IMR-90 (cell line): Measurements from ENCODE around the gene FUT1. TPM values are rescaled to one million over a fixed set of nuclear protein-coding genes. Genes with fewer than 3 reads are reported as not detected.
"Not testable (repeated sequence)": the region's sequence is repeated elsewhere in the genome, so short reads cannot be mapped to it uniquely, and the experiment has no call there.

Experiments
- ATAC-seq: fragments of 200-7000 bp; cut with Tn5 transposase; 2 replicates; pipeline ENCODE4 v1.9.1; 2020; ENCODE audit warnings: low read depth, mild to moderate bottlenecking, moderate library complexity
- BruUV-seq: library from RNA; stranded (reverse); fragments of 400-500 nt; replicated peaks from 2 replicates; lab custom pipeline; 2021; lab: Mats Ljungman, UMichigan
- CTCF ChIA-PET: fragments of 300-600 bp; formaldehyde crosslinking; extraction: SDS; loops from one replicate; lab custom pipeline; 2021; ENCODE audit warnings: antibody characterized with exemption; lab: Yijun Ruan, JAX
- POLR2A ChIA-PET: fragments of 300-600 bp; sonication (Branson Sonifier 250); formaldehyde crosslinking; loops from one replicate; lab custom pipeline; 2022; ENCODE audit warnings: antibody characterized with exemption; ENCODE audit not compliant: unreplicated experiment; lab: Charles Lee
- DNase-seq: peaks from one replicate; pipeline ENCODE4 v3.0.0; 2013
- H2AFZ ChIP-seq: replicated peaks from 2 replicates; pipeline ENCODE3; 2013; ENCODE audit warnings: low read length, mild to moderate bottlenecking; ENCODE audit not compliant: poor library complexity
- H2AK5ac ChIP-seq: 2 replicates; pipeline ENCODE4 v1.6.1; 2013; ENCODE audit warnings: low read depth, low read length, inconsistent platforms
- H2AK9ac ChIP-seq: replicated peaks from 2 replicates; pipeline ENCODE3; 2013; ENCODE audit warnings: mild to moderate bottlenecking, low read depth, low read length, moderate library complexity; ENCODE audit not compliant: poor library complexity
- H2BK120ac ChIP-seq: 2 replicates; pipeline ENCODE4 v1.6.1; 2013; ENCODE audit warnings: low read depth, low read length, inconsistent platforms
- H2BK15ac ChIP-seq: 3 replicates; pipeline ENCODE4 v1.6.1; 2013; ENCODE audit warnings: low read depth, low read length, inconsistent platforms
- H2BK20ac ChIP-seq: 2 replicates; pipeline ENCODE4 v1.6.1; 2013; ENCODE audit warnings: low read depth, mild to moderate bottlenecking, inconsistent platforms, low read length, moderate library complexity
- H2BK5ac ChIP-seq: 2 replicates; pipeline ENCODE4 v1.6.1; 2013; ENCODE audit warnings: mild to moderate bottlenecking, low read depth, low read length, inconsistent platforms; ENCODE audit not compliant: poor library complexity, severe bottlenecking
- H3K14ac ChIP-seq: replicated peaks from 2 replicates; pipeline ENCODE4 v1.6.1; 2013; ENCODE audit warnings: low read depth, low read length, inconsistent platforms
- H3K18ac ChIP-seq: 2 replicates; pipeline ENCODE4 v1.6.1; 2013; ENCODE audit warnings: low read depth, low read length, control low read depth
- H3K23ac ChIP-seq: 2 replicates; pipeline ENCODE4 v1.6.1; 2013; ENCODE audit warnings: low read depth, low read length, inconsistent platforms
- H3K27ac ChIP-seq: 2 replicates; pipeline ENCODE4 v1.5.1; 2013; ENCODE audit warnings: mild to moderate bottlenecking, control low read depth, low read length; ENCODE audit not compliant: insufficient read depth
- H3K27me3 ChIP-seq: 2 replicates; pipeline ENCODE4 v1.6.1; 2013; ENCODE audit warnings: low read length; ENCODE audit not compliant: control insufficient read depth, insufficient read depth
- H3K36me3 ChIP-seq: 2 replicates; pipeline ENCODE4 v1.6.1; 2013; ENCODE audit warnings: low read length, mixed read lengths; ENCODE audit not compliant: control insufficient read depth, insufficient read depth
- H3K4ac ChIP-seq: 2 replicates; pipeline ENCODE4 v1.6.1; 2013; ENCODE audit warnings: low read depth, low read length, inconsistent platforms
- H3K4me1 ChIP-seq: 2 replicates; pipeline ENCODE4 v1.6.1; 2013; ENCODE audit warnings: low read length, mixed read lengths; ENCODE audit not compliant: control insufficient read depth, insufficient read depth
- H3K4me2 ChIP-seq: 2 replicates; pipeline ENCODE4 v1.6.1; 2013; ENCODE audit warnings: low read depth, mild to moderate bottlenecking, control low read depth, low read length, moderate library complexity
- H3K4me3 ChIP-seq: 2 replicates; pipeline ENCODE4 v1.5.1; 2013; ENCODE audit warnings: low read depth, mild to moderate bottlenecking, control low read depth, low read length, moderate library complexity; ENCODE audit not compliant: insufficient read depth
- H3K56ac ChIP-seq: 2 replicates; pipeline ENCODE4 v1.6.1; 2013; ENCODE audit warnings: low read length, inconsistent platforms; ENCODE audit not compliant: insufficient read depth; ENCODE audit errors: extremely low read depth
- H3K79me1 ChIP-seq, 2 experiments: 2 replicates each; pipeline ENCODE4 v1.6.1; 2013; ENCODE audit warnings: low read length in 2 of 2, inconsistent platforms in 1 of 2, low read depth in 1 of 2
- H3K9ac ChIP-seq: 2 replicates; pipeline ENCODE4 v1.6.1; 2013; ENCODE audit warnings: low read depth, low read length, control low read depth
- H3K9me1 ChIP-seq: 2 replicates; pipeline ENCODE4 v1.6.1; 2013; ENCODE audit warnings: low read length, inconsistent platforms; ENCODE audit not compliant: insufficient read depth
- H3K9me3 ChIP-seq: 2 replicates; pipeline ENCODE4 v1.6.1; 2013; ENCODE audit warnings: low read length; ENCODE audit not compliant: control insufficient read depth, insufficient read depth
- H4K20me1 ChIP-seq: 2 replicates; pipeline ENCODE4 v1.6.1; 2013; ENCODE audit warnings: low read length, inconsistent platforms; ENCODE audit not compliant: insufficient read depth
- H4K5ac ChIP-seq: 2 replicates; pipeline ENCODE4 v1.6.1; 2013; ENCODE audit warnings: mild to moderate bottlenecking, low read depth, low read length, control low read depth
- H4K8ac ChIP-seq, 2 experiments: 2 replicates each; pipeline ENCODE4 v1.6.1; 2013; ENCODE audit warnings: low read depth in 2 of 2, low read length in 2 of 2, control low read depth in 1 of 2, inconsistent platforms in 1 of 2
- H4K91ac ChIP-seq: 2 replicates; pipeline ENCODE4 v1.6.1; 2013; ENCODE audit warnings: low read depth, low read length, inconsistent platforms; ENCODE audit not compliant: insufficient read depth
- WGBS, 2 experiments: methylation state at CpG; one replicate each; pipeline versions ENCODE4 v1.1.5 to v1.1.7; 2013; ENCODE audit warnings: missing lambda C conversion rate in 2 of 2; ENCODE audit not compliant: insufficient read length in 1 of 2; ENCODE audit errors: extremely low coverage in 2 of 2; 5-methylcytosine and 5-hydroxymethylcytosine counted together
- dilution Hi-C: fragments of 300-500 bp; cut with HindIII; formaldehyde crosslinking; loops from one replicate; pipeline ENCODE4 v1.14.3; 2018; ENCODE audit warnings: low sequenced_read_pairs; ENCODE audit not compliant: unreplicated experiment
- in situ Hi-C: fragments of 300-500 bp; cut with MboI; formaldehyde crosslinking; loops from 3 replicates; pipeline ENCODE4 v1.14.3; 2019; ENCODE audit warnings: low sequenced_read_pairs, inconsistent platforms, mixed read lengths
- intact Hi-C: fragments of 100-400 bp; cut with micrococcal nuclease; formaldehyde crosslinking; loops from 2 replicates; pipeline ENCODE4 v1.10.0; 2022
- polyA plus RNA-seq, 3 experiments: library from polyadenylated mRNA; depleted of rRNA; stranded (reverse); fragments of >200 nt; gene quantifications; 2 replicates each; pipeline ENCODE4 v1.2.3, GENCODE V29; 2012; ENCODE audit warnings: low replicate concordance in 1 of 3
- total RNA-seq: library from RNA; depleted of rRNA; stranded (reverse); fragments of >200 nt; gene quantifications from 2 replicates; pipeline ENCODE4 v1.2.3, GENCODE V29; 2012

FUT1 gene
- total and polyA plus RNA-seq, 2 of the 4 experiments (the other 2 are of a cell fraction), result 0.09 to 0.18 TPM

GRCh38 chr19:48768171-48768753 is 15.8 kb upstream of the FUT1 start:
- H2AFZ ChIP-seq, H2BK5ac ChIP-seq, H4K91ac ChIP-seq, H3K4ac ChIP-seq, in situ Hi-C loops, H3K23ac ChIP-seq, BruUV-seq, H3K56ac ChIP-seq, dilution Hi-C loops, H3K9me1 ChIP-seq, H3K18ac ChIP-seq, H4K5ac ChIP-seq, POLR2A ChIA-PET, H2BK20ac ChIP-seq, H3K9ac ChIP-seq, H3K14ac ChIP-seq, intact Hi-C loops, H4K20me1 ChIP-seq, H2BK120ac ChIP-seq, H3K27ac ChIP-seq, H3K4me3 ChIP-seq, H3K36me3 ChIP-seq, H3K4me2 ChIP-seq, H4K8ac ChIP-seq, ATAC-seq, H2AK9ac ChIP-seq, H3K4me1 ChIP-seq, H3K9me3 ChIP-seq, H2BK15ac ChIP-seq, H3K79me1 ChIP-seq, H2AK5ac ChIP-seq, DNase-seq: not testable (repeated sequence)
- CTCF ChIA-PET, result interaction anchor here (0.6 kb wide), 1 partner anchor 118 kb away, joined by 8 read pairs; no protein-coding TSS in a partner anchor
- peaks cover 41% of the 10 kb centered on the region for H3K27me3 ChIP-seq
- no CpG with 5 or more reads among the region's 6 CpGs for WGBS, 2 experiments

DNA sequence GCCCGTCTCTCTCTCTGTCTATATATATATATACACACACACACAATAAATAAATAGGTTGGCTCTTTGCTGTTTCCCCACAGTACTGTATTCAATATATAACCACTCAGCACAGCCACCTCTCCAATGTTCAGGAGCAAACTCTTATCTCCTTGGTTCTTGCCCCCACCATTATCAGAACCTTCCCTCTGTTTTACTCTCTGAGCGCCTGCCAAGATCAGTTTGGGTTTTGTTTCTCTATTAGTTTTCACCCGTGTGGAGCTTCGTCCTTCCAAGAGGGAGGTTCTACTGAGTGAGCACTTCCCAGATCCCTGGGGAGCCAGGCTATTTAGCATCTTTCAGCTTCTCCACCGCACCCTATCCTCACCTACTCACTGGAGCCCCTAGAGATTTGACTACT is 13.4 kb upstream of the FUT1 start:
- peaks cover 54% of the 10 kb centered on the region for H3K27me3 ChIP-seq
- H3K36me3 ChIP-seq, H3K56ac ChIP-seq, H2BK20ac ChIP-seq, CTCF ChIA-PET, H3K18ac ChIP-seq, H2AK5ac ChIP-seq, H3K4me1 ChIP-seq, H4K91ac ChIP-seq, dilution Hi-C loops, in situ Hi-C loops, DNase-seq, H2AFZ ChIP-seq, H3K9me1 ChIP-seq, H3K4me3 ChIP-seq, ATAC-seq, BruUV-seq, intact Hi-C loops, H3K9ac ChIP-seq, H3K4ac ChIP-seq, H2AK9ac ChIP-seq, H3K23ac ChIP-seq, H2BK15ac ChIP-seq, H3K14ac ChIP-seq, H4K5ac ChIP-seq, H4K20me1 ChIP-seq, H3K79me1 ChIP-seq, H2BK5ac ChIP-seq, H3K9me3 ChIP-seq, POLR2A ChIA-PET, H3K27ac ChIP-seq, H3K4me2 ChIP-seq, H2BK120ac ChIP-seq, H4K8ac ChIP-seq: not testable (repeated sequence)
- WGBS, 2 experiments, result no CpG with 5 or more reads among the region's 5 CpGs
